ENCODE results near the gene ADAMTSL1.

Gene ADAMTSL1

GRCh38 chr9:18473652-18474279 lies at the start of gene ADAMTSL1:
Gene ADAMTSL1, plus strand, starts transcription at chr9:18474153. Its CDS starts 80 bp downstream, at chr9:18474233.
- peak; percentile 2 to 50 for DNase-seq

GRCh38 chr9:18427691-18428090 lies 46.3 kb upstream of the ADAMTSL1 start:
- DNase-seq, result no peak

GRCh38 chr9:18428661-18429060 lies 45.3 kb upstream of the ADAMTSL1 start:
- no peak for DNase-seq

GRCh38 chr9:18429070-18429469 lies 44.9 kb upstream of the ADAMTSL1 start:
- DNase-seq, result no peak

GRCh38 chr9:18433620-18434019 lies 40.3 kb upstream of the ADAMTSL1 start:
- DNase-seq, result no peak

GRCh38 chr9:18437315-18438201 lies 36.4 kb upstream of the ADAMTSL1 start:
- no peak for DNase-seq

- peak; percentile 33 to 39 for DNase-seq
Observed at GRCh38 chr9:18438300-18438925, 35.5 kb upstream of the ADAMTSL1 start.

- DNase-seq, result no peak
Observed at GRCh38 chr9:18438951-18439350, 35.0 kb upstream of the ADAMTSL1 start.

- DNase-seq, result no peak
Observed at GRCh38 chr9:18441261-18441660, 32.7 kb upstream of the ADAMTSL1 start.

GRCh38 chr9:18442629-18443491 lies 31.1 kb upstream of the ADAMTSL1 start:
- peak; percentile 61 to 68 for DNase-seq

- DNase-seq, result no peak
Observed at GRCh38 chr9:18447131-18447530, 26.8 kb upstream of the ADAMTSL1 start.

GRCh38 chr9:18447541-18447940 lies 26.4 kb upstream of the ADAMTSL1 start:
- no peak for DNase-seq

- no peak for DNase-seq
Observed at GRCh38 chr9:18448101-18448500, 25.9 kb upstream of the ADAMTSL1 start.

- no peak for DNase-seq
Observed at GRCh38 chr9:18451406-18451805, 22.5 kb upstream of the ADAMTSL1 start.

- no peak for DNase-seq
Observed at GRCh38 chr9:18452276-18452675, 21.7 kb upstream of the ADAMTSL1 start.

GRCh38 chr9:18456624-18457237 lies 17.2 kb upstream of the ADAMTSL1 start:
- DNase-seq, result no peak

GRCh38 chr9:18457510-18457909 lies 16.4 kb upstream of the ADAMTSL1 start:
- no peak for DNase-seq

GRCh38 chr9:18459962-18460584 lies 13.9 kb upstream of the ADAMTSL1 start:
- no peak for DNase-seq

- no peak for DNase-seq
Observed at GRCh38 chr9:18461496-18461895, 12.5 kb upstream of the ADAMTSL1 start.

- no peak for DNase-seq
Observed at GRCh38 chr9:18463991-18464390, 10.0 kb upstream of the ADAMTSL1 start.

GRCh38 chr9:18466101-18466500 lies 7.9 kb upstream of the ADAMTSL1 start:
- no peak for DNase-seq

- DNase-seq, result no peak
Observed at GRCh38 chr9:18467696-18468095, 6.3 kb upstream of the ADAMTSL1 start.

Data from hippocampal formation (tissue), 2 donors.